ENCODE results near the gene PPP1R18.
A peak's percentile ranks its signal among the peaks of the same experiment; 100 is the strongest.

PPP1R18 gene

DNA sequence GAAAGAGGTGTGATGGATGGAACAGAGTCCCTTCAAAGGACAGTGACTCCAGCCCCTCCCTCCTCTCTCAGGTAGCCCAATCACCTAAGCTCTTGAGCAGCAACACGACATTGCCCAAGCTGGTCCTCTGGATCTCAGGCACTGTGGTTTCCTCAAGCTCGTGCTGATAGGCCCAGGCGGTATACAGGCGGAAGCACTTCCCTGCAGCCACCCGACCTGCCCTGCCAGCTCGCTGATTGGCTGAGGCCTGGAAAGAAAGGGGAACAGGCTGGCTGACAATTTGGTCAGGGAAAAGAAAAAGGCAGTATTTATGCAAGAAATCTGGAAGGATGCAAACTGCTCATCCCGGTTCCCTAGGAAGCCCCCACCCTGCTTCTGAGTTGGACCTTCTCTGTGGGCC lies 29.9 kb downstream of the PPP1R18 start:
- TF ChIP-seq, protein P1, sequence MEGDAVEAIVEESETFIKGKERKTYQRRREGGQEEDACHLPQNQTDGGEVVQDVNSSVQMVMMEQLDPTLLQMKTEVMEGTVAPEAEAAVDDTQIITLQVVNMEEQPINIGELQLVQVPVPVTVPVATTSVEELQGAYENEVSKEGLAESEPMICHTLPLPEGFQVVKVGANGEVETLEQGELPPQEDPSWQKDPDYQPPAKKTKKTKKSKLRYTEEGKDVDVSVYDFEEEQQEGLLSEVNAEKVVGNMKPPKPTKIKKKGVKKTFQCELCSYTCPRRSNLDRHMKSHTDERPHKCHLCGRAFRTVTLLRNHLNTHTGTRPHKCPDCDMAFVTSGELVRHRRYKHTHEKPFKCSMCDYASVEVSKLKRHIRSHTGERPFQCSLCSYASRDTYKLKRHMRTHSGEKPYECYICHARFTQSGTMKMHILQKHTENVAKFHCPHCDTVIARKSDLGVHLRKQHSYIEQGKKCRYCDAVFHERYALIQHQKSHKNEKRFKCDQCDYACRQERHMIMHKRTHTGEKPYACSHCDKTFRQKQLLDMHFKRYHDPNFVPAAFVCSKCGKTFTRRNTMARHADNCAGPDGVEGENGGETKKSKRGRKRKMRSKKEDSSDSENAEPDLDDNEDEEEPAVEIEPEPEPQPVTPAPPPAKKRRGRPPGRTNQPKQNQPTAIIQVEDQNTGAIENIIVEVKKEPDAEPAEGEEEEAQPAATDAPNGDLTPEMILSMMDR (IDR thresholded peaks at IDR 0.05; ENCODE audit: low read depth, low read length): no peak
- H3K4me3 ChIP-seq (ENCODE audit: low read depth, low read length): no peak overlapping the region

DNA sequence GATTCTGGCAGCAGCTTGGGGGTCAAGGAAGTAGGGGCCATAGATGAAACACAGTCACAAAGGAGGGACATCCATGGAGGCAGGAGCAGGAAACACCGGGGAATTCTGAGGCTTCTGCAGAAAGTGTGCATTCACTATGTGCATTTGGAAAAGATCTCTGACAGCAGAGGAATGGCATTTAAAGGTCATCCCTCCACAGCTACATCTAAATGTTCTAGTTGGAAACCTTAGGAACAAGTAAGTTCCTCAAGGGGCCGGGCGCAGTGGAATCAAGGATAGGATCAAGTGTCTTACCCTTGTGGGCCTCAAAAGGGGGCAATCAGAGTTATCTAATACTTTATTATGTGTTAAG lies 30.7 kb downstream of the PPP1R18 start:
- no peak overlapping the region for H3K4me3 ChIP-seq (ENCODE audit: low read depth, low read length)
- TF ChIP-seq, protein P1 (IDR thresholded peaks at IDR 0.05; ENCODE audit: low read depth, low read length): no peak

DNA sequence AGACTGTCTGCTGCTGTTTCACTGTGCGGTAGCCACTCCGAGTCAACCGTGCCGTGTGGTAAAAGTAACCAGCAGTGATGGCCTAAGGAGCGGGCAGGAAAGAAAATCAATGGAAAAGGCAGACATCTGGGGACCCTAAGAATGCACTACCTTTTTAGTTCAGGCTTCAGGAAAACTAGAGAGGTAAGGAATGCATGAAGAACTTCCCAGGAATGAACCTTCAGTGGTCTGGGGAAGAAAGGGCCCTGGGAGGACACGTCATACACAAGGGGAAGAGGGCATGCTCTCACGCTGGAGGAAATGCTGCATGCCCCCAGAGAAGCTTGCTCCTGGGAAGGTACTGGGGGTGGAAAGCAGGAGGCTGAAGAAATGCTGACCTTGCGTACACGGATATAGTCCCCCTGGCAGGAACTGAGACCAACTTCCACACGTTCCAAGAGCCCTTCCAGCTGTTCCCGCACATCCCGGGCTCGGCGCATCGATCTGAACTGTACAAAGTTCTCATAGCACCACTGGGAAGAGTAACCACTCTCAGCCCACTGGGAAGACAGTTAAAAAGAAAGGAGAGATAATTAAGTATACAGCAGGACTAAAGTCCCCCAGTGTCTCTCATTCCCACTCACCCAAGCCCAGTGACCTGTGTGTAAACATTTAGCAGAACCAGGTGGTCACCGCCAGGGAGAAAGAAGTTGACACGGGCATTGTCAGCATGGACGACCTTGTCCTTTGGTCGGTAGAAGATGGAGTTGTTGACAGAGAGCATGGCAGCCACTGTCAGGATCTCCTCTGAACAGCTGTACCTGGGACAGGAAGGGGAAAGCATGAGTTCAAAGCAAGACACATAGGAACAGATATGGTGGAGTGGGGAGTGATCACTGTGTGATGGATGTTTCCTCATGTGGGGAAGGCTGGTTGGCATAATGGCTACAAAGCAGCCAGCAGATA lies 31.4 kb downstream of the PPP1R18 start:
- H3K4me3 ChIP-seq (ENCODE audit: low read depth, low read length): no peak overlapping the region
- TF ChIP-seq, protein P1 (IDR thresholded peaks at IDR 0.05; ENCODE audit: low read depth, low read length): no peak

- no peak overlapping the region for H3K4me3 ChIP-seq (ENCODE audit: low read depth, low read length)
- TF ChIP-seq, protein P1 (IDR thresholded peaks at IDR 0.05; ENCODE audit: low read depth, low read length): no peak
Observed at GRCh38 chr6:30651143-30651542, 35.3 kb downstream of the PPP1R18 start.

GRCh38 chr6:30647242-30648116 lies 39.0 kb downstream of the PPP1R18 start:
- TF ChIP-seq, protein P1 (IDR thresholded peaks at IDR 0.05; ENCODE audit: low read depth, low read length): no peak
- peak overlapping the region; percentile 93 for H3K4me3 ChIP-seq (ENCODE audit: low read depth, low read length)

DNA sequence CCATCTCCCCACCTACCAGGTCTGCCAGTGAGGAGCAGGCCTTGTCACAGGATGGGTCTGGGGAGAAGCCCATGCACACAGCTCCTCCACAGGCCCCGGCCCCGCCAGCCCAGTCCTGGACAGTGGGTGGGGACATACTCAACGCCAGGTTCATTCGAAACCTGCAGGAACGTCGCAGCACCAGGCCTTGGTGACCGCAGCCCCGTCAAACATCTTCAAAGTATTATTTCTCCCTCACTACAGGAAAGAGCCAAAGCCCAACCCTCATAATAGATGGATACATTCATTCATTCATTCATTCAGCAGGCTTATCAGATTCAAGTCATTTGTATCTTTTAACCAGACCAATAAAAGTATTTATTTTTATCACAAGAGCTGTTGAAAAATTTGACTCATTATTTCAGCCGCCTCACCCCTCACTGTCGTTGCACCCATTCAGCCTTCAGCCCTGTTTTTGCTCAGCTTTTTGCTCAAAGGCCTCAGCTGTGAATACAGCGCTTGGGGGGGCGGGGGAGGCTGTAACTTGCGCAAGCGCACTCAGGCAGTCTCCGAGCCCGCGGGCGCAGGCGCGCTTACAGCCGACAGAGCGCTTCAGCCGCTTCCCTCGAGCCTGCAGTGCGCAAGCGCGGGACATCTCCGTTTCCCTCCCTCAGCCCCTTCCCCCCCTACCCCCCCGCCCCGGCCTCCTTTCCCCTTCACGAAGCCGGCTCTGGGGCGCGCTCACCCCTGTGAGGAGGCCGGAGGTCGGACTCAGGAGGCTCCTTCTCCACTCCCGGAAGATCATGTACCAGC lies 39.8 kb downstream of the PPP1R18 start, which contains the start of gene C6orf136:
C6orf136 (plus strand) TSS at position 684 of the 792 bp plus-strand sequence; CDS start at position 783, 99 bp downstream.
- TF ChIP-seq, protein P1 (IDR thresholded peaks at IDR 0.05; ENCODE audit: low read depth, low read length): no peak

More for the DNA sequence above, 39.8 kb downstream of the PPP1R18 start, which contains the start of gene C6orf136:
- peak within 1 kb of the TSS; percentile 93 for H3K4me3 ChIP-seq (ENCODE audit: low read depth, low read length)

Measured in WI38 (cell line).